ENCODE data around the gene CEP70.
"Not testable (repeated sequence)": the region's sequence is repeated elsewhere in the genome, so short reads cannot be mapped to it uniquely, and the experiment has no call there.

The CEP70 gene

DNA sequence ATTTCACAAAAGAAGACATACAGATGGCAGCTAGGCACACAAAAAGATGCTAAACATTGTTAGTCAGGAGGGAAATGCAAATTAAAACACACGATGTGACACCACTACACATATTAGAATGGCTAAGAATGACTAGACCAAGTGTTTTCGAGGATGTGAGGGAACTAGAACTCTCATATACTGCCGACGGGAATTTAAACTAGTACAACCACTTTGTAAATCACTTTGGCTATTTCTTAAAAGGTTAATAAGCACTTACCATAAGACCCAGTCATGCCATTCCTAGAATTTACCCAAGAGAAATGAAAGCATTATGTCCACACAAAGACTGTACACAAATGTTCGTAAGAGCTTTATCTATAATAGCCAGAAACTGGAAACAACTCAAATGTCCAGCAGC is 5.6 kb downstream of the CEP70 start:
- DNase-seq = no peak

GRCh38 chr3:138587374-138587773 is 6.7 kb downstream of the CEP70 start:
- DNase-seq = no peak

GRCh38 chr3:138578961-138579574 is 15.0 kb downstream of the CEP70 start:
- no peak for DNase-seq

DNA sequence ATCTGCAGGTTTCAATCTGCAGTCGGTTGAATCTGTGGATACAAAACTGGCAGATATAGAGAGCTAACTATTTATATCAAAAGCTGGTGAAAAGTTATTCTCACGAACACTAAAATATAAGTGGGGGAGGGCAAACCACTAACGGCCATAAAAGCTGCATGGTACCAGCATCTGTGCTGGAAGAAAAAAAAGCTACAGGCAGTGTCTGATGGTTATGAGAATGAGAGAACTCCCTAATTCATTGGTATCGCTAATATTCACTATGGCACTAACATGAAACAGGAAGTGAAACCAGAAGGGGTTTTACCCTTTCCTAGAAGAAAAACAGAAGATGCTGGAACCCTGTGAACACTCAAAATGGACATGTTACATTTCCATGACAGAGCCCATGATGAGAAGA is 15.9 kb downstream of the CEP70 start:
- DNase-seq = no peak

- no peak for DNase-seq
Observed at GRCh38 chr3:138573138-138573537, 20.9 kb downstream of the CEP70 start.

GRCh38 chr3:138569624-138570023 is 24.4 kb downstream of the CEP70 start:
- DNase-seq = not testable (repeated sequence)

DNA sequence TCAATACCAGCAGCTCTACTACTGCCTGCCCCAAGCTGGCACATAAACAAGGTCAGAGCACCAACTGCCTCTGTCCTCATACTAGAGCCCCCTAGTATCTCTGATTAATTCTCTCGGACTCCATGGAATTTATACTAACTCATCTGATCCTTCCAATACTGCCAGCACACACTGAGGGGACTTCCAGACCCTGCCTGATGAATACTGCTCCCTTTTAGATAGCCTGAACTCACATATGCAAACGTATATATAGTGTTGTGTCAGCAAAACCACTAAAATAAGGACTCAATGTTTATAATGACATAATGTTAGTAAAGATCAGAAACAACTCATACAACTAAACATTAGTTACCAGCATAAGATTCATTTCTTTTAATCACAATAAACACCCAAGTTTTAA is 25.0 kb downstream of the CEP70 start:
- no peak for DNase-seq

DNA sequence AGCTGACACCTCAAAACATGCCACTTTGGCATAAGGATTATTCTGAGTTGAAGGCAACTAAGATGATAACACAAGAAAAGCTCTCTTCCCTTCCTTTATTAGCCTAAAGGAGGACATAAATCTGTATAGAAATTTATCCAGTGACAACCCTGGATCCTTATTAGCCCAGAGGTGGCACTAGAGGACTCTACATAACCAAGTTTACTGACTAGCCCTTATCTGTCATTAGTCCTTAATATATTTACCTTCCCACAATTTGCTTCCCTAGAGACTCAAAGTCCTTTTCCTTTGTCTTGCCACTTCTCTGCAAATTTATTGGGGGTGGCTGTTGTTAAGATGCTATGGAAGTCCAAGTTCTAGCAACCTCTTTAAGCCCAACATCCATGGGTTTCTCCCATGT is 26.7 kb downstream of the CEP70 start:
- no peak for DNase-seq

DNA sequence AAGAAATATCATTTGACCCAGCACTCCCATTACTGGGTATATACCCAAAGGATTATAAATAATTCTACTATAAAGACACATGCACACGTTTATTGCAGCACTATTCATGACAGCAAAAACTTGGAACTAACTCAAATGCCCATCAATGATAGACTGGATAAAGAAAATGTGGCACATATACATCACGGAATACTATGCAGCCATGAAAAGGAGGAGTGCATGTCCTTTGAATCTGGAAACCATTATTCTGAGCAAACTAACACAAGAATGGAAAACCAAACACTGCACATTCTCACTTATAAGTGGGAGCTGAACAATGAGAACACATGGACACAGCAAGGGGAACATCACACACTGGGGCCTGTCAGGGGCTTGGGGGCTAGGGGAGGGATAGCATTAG is 27.8 kb downstream of the CEP70 start:
- DNase-seq = not testable (repeated sequence)

DNA sequence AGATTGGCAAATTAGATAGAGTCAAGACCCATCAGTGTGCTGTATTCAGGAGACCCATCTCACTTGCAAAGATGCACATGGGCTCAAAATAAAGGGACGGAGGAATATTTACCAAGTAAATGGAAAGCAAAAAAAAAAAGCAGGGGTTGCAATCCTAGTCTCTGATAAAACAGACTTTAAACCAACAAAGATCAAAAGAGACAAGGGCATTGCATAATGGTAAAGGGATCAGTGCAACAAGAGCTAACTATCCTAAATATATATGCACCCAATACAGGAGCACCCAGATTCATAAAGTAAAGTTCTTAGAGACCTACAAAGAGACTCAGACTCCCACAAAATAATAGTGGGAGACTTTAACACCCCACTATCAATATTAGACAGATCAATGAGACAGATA is 31.2 kb downstream of the CEP70 start:
- not testable (repeated sequence) for DNase-seq

DNA sequence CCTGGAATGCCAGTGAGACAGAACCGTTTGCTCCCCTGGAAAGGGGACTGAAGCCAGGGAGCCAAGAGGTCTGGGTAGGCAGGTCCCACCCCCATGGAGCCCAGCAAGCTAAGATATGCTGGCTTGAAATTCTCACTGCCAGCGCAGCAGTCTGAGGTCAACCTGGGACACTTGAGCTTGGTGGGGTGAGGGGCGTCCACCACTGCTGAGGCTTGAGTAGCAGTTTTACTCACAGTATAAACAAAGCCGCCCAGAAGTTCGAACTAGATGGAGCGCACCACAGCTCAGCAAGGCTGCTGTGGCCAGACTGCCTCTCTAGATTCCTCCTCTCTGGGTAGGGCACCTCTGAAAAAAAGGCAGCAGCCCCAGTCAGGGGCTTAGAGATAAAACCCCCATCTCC is 33.6 kb downstream of the CEP70 start:
- no peak for DNase-seq

DNA sequence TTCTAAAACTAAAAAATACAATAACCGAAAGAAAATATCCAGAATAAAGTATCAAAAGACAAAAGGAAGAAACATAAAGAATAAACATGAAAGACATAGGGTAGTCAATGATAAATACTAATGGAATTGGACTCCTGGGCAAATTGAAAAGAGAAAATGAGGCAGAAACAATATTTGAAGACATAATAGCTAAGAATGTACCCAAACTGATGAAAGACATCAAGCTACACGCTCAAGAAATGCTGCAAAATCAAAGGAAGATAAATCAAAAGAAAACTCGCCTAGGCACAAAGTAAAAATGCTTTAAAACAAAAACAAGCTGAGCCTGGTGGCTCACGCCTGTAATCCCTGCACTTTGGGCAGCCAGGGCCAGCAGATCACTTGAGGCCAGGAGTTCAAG is 34.9 kb downstream of the CEP70 start:
- no peak for DNase-seq

- not testable (repeated sequence) for DNase-seq
Observed at GRCh38 chr3:138554775-138555174, 39.3 kb downstream of the CEP70 start.

DNA sequence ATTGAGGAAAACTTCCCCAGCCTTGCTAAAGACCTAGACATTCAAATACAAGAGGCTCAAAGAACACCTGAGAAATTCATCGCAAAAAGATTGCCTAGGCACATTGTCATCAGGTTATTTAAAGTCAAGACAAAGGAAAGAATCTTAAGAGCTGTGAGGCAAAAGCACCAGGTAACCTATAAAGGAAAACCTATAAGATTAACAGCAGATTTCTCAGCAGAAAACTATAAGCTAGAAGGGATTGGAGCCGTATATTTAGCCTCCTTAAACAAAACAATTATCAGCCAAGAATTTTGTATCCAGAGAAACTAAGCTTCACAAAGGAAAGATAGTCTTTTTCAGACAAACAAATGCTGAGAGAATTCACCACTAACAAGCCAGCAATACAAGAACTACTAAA is 43.1 kb downstream of the CEP70 start:
- DNase-seq = not testable (repeated sequence)

- DNase-seq = no peak
Observed at GRCh38 chr3:138549179-138549977, 44.7 kb downstream of the CEP70 start.

DNA sequence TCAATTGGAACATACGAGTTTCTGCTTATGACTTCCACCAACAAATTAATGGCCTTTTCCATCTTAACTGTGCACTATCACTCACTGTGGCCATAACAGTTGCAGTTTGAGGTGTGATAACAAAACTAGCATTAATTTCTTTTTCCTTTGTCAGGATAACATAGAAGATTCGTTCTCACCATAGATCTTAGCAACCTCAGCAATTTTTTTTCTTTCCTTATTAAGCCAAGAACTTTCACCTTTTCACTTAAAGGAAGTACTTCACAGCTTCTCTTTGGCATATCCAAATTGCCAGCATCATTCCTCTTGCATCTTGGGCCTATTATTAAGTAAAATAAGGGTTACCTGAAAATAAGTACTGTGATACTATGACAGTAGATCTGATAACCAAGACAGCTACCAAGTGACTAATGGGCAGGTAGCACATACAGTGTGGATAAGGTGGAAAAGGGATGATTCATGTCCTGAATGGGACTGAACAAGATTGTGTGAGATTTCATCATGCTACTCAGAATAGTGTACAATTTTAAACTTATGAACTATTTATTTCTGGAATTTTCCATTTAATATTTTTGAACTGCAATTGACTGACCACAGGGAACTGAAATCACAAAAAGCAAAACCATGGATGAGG is 46.6 kb downstream of the CEP70 start:
- DNase-seq = no peak

- no peak for DNase-seq
Observed at GRCh38 chr3:138544546-138544945, 49.5 kb downstream of the CEP70 start.

- DNase-seq = no peak
Observed at GRCh38 chr3:138542977-138543376, 51.1 kb downstream of the CEP70 start.

GRCh38 chr3:138539352-138539751 is 54.7 kb downstream of the CEP70 start:
- no peak for DNase-seq

GRCh38 chr3:138521445-138521844 is 72.6 kb downstream of the CEP70 start:
- not testable (repeated sequence) for DNase-seq

DNA sequence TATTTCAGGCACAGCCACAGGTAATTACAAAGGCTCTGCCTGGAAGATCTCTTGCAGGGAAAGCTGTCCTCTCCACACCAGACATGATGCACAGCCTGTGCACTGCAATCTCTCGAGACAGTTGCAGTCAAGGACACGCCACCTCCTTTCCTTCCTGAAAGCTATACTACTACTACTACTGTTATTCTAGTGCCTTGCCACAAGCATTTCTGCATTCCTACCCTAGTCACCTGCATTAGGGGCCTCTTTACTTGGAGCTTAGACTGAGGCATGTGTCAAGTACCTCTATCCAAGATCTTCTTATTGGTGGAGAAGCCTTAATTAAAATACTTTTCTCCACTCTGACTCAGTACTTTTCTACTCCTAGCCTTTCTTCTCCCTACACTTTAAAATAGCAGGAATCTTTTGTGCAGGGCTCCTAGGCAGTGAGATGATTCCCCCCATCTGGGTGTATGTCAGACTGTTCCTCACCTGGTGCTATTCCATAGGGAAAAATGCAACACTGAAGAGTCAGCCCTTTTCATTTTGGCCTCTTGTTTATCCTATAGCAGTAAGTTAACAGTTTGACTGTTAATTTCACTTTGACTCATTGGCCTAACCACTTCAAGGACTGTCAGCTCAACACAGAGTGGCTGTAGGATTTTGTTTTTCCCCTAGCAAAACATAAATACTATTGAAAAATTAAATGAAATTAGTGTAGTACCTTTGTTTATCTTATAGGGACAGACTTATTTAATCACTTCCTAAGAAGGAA is 80.8 kb downstream of the CEP70 start:
- no peak for DNase-seq

DNA sequence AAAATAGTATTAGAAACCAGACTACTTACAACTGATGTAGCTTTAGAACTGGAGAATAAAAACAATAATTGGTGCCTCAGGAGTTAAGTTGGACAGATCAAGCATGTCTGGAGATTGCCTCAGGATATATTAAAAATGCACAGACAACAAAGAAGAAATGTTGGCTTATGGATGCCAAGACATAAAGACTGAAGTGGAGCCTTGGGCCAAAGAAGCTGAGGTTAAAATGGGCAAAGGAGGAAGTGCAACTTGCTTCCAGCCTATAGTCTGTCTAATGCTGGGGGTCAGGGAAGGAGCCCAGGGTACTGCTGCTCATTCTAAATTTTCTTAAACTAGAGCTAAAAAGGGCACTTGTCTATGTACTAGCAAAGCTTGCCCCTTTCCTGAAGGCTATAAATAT is 82.1 kb downstream of the CEP70 start:
- DNase-seq = no peak

GRCh38 chr3:138509586-138509985 is 84.5 kb downstream of the CEP70 start:
- no peak for DNase-seq

Data from activated T-cell treated with anti-CD3 and anti-CD28 coated beads for 4 hours (primary cell).